CD4-positive, CD25-positive, alpha-beta regulatory T cell (primary cell): ENCODE measurements around the gene GRM8. TPM values are rescaled to one million over a fixed set of nuclear protein-coding genes. Genes with fewer than 3 reads are reported as not detected.

Experiments
- ATAC-seq, 2 donors: fragments of 150-1000 bp; cut with Tn5 transposase; one replicate each; pipeline ENCODE4 v1.10.0; 2021; ENCODE audit warnings: low read depth in 2 of 2, moderate number of reproducible peaks in 2 of 2, moderate library complexity in 1 of 2
- DNase-seq, 3 donors: peaks; one replicate each; pipeline versions ENCODE4 v3.0.0 to v3.0.0-alpha.2; 2012 to 2022; ENCODE audit warnings: mixed read lengths in 1 of 3
- H3K27ac ChIP-seq: one replicate; pipeline ENCODE4 v1.7.0; 2013; ENCODE audit warnings: mild to moderate bottlenecking, low read length; ENCODE audit not compliant: insufficient read depth, poor library complexity, severe bottlenecking
- H3K27me3 ChIP-seq: one replicate; pipeline ENCODE4 v1.7.0; 2013; ENCODE audit warnings: low read length; ENCODE audit not compliant: control insufficient read depth, insufficient read depth
- H3K36me3 ChIP-seq: one replicate; pipeline ENCODE4 v1.7.0; 2013; ENCODE audit warnings: mild to moderate bottlenecking, low read length, moderate library complexity; ENCODE audit not compliant: control insufficient read depth, insufficient read depth
- H3K4me1 ChIP-seq: 2 replicates; pipeline ENCODE4 v1.7.0; 2013; ENCODE audit warnings: mild to moderate bottlenecking, low read length; ENCODE audit not compliant: insufficient read depth, control insufficient read depth, poor library complexity, severe bottlenecking
- H3K4me3 ChIP-seq: one replicate; pipeline ENCODE4 v1.7.0; 2013; ENCODE audit warnings: low read depth, mild to moderate bottlenecking, low read length, moderate library complexity
- H3K9me3 ChIP-seq, 2 experiments: 1 replicate in 1 of 2; 2 replicates in 1 of 2; pipeline ENCODE4 v1.7.0; 2013; ENCODE audit warnings: low read length in 2 of 2, mild to moderate bottlenecking in 1 of 2, moderate library complexity in 1 of 2; ENCODE audit not compliant: control insufficient read depth in 2 of 2
- H3K27ac Mint-ChIP-seq, 3 donors: one replicate each; pipeline ENCODE4 v1.8.0; 2020 to 2022; ENCODE audit warnings: mild to moderate bottlenecking in 3 of 3, mixed read lengths in 3 of 3, moderate library complexity in 2 of 3
- H3K27me3 Mint-ChIP-seq: one replicate; pipeline ENCODE4 v1.8.0; 2022; ENCODE audit warnings: mild to moderate bottlenecking, mixed read lengths
- H3K36me3 Mint-ChIP-seq: one replicate; pipeline ENCODE4 v1.8.0; 2020; ENCODE audit warnings: mixed read lengths
- H3K4me1 Mint-ChIP-seq, 4 donors: one replicate each; pipeline ENCODE4 v1.8.0; 2020 to 2022; ENCODE audit warnings: mixed read lengths in 4 of 4, mild to moderate bottlenecking in 1 of 4
- H3K4me3 Mint-ChIP-seq, 4 donors: one replicate each; pipeline ENCODE4 v1.8.0; 2020 to 2022; ENCODE audit warnings: mild to moderate bottlenecking in 4 of 4, mixed read lengths in 4 of 4, moderate library complexity in 3 of 4
- H3K9me3 Mint-ChIP-seq, 7 donors: one replicate each; pipeline ENCODE4 v1.8.0; 2020 to 2022; ENCODE audit warnings: mixed read lengths in 7 of 7, mild to moderate bottlenecking in 3 of 7, moderate library complexity in 2 of 7
- polyA plus RNA-seq, 4 donors: library from polyadenylated mRNA; unstranded; fragments of 300-500 nt; fragmentation: Illumina TruSeq; gene quantifications; one replicate each; pipeline ENCODE4 v1.2.3, GENCODE V29; 2021
- total RNA-seq: library from RNA; stranded (reverse); gene quantifications from one replicate; pipeline ENCODE4 v1.2.3, GENCODE V29; 2022

GRM8 gene
- total and polyA plus RNA-seq, 5 donors from 2014 or later: not detected

GRCh38 chr7:127250312-127251035 lies 2.3 kb downstream of the GRM8 start:
- Histone ChIP-seq H3K4me3 (no peak overlapping the region), H3K36me3 (no peaks in the 10 kb centered on the region), H3K9me3 (no peaks in the 10 kb centered on the region), H3K27ac (no peak overlapping the region), H3K4me1 (peaks cover 29% of the 10 kb centered on the region), H3K27me3 (peaks cover 51% of the 10 kb centered on the region)
- Mint-ChIP-seq H3K36me3 (no peaks in the 10 kb centered on the region), H3K9me3 (no peaks in the 10 kb centered on the region), H3K4me1 (peaks cover 0 to 27% (median 12%) of the 10 kb centered on the region in 4 donors), H3K27me3 (peaks cover 80% of the 10 kb centered on the region), H3K4me3 (peak overlapping the region; percentile 8 to 78 (median 47)), H3K27ac (no peak overlapping the region)
- DNase-seq (no peak), ATAC-seq (no peak)

- H3K36me3 ChIP-seq: no peaks in the 10 kb centered on the region
- H3K4me3 ChIP-seq: no peak overlapping the region
- H3K27ac Mint-ChIP-seq: no peak overlapping the region
- H3K4me1 Mint-ChIP-seq: peaks cover 0 to 6% (median 2%) of the 10 kb centered on the region in 4 donors
- no peaks in the 10 kb centered on the region for H3K36me3 Mint-ChIP-seq
- no peak overlapping the region for H3K27ac ChIP-seq
- peaks cover 0 to 3% (median 0%) of the 10 kb centered on the region in 7 donors for H3K9me3 Mint-ChIP-seq
- H3K4me1 ChIP-seq: no peaks in the 10 kb centered on the region
- peaks cover 58% of the 10 kb centered on the region for H3K27me3 Mint-ChIP-seq
- DNase-seq: no peak
- no peak for ATAC-seq
- no peaks in the 10 kb centered on the region for H3K9me3 ChIP-seq
- H3K4me3 Mint-ChIP-seq: no peak overlapping the region
- peaks cover 36% of the 10 kb centered on the region for H3K27me3 ChIP-seq
These were observed 7.1 kb downstream of the GRM8 start for GRCh38 chr7:127245607-127246006.

GRCh38 chr7:127245002-127245401 lies 7.7 kb downstream of the GRM8 start:
- Histone ChIP-seq H3K27ac (no peak overlapping the region), H3K36me3 (no peaks in the 10 kb centered on the region), H3K27me3 (peaks cover 29% of the 10 kb centered on the region), H3K9me3 (no peaks in the 10 kb centered on the region), H3K4me3 (no peak overlapping the region), H3K4me1 (no peaks in the 10 kb centered on the region)
- peaks cover 58% of the 10 kb centered on the region for H3K27me3 Mint-ChIP-seq
- ATAC-seq (no peak), DNase-seq (no peak)
- no peak overlapping the region for H3K4me3 Mint-ChIP-seq
- peaks cover 0 to under 1% (median 0%) of the 10 kb centered on the region in 4 donors for H3K4me1 Mint-ChIP-seq
- H3K36me3 Mint-ChIP-seq: no peaks in the 10 kb centered on the region
- peaks cover 0 to 3% (median 0%) of the 10 kb centered on the region in 7 donors for H3K9me3 Mint-ChIP-seq
- H3K27ac Mint-ChIP-seq: no peak overlapping the region

DNA sequence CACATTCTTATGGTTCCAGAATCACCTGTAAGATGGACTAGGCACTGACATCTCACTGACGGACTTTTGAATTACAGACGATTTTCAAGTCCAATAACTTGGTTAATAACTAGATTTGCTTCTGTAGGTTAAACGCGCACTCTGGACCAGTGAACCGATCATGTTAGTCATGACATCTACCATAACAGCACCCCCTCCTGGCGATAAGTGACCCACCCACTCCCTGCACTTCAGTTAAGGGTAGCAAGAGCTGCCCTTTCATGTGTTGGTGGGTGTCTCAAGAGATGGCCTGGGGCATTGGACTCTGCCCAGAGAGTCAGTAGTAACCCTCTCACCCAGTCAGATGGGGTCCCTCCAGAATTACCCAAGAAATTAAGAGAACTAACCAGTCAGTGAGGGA lies 12.9 kb downstream of the GRM8 start:
- H3K4me3 ChIP-seq: no peak overlapping the region
- H3K27me3 Mint-ChIP-seq: peaks cover 44% of the 10 kb centered on the region
- no peak for DNase-seq

DNA sequence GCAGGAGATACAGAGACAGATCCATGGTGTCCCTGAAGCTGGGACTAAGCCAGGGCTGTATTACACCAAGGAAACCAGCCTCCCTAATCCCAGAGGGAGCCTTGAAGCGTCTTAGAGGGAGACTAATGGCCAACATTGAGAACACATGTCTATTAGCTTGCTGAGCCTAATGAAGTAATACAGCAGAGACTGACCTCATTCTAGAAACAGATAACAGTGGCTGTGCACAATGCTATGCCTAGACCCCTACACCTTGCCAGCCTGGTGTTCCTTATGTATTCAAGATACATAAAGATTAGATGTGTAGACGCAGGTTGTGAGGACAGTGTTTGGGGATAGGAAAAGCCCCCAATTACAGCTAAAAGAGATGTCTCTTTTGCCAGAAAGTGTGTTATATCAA lies 19.1 kb downstream of the GRM8 start:
- H3K27me3 Mint-ChIP-seq: peaks cover 32% of the 10 kb centered on the region
- H3K9me3 Mint-ChIP-seq: peaks cover 0 to 2% (median 0%) of the 10 kb centered on the region in 7 donors
- ATAC-seq: no peak
- no peaks in the 10 kb centered on the region for H3K36me3 ChIP-seq
- H3K9me3 ChIP-seq: no peaks in the 10 kb centered on the region
- no peaks in the 10 kb centered on the region for H3K36me3 Mint-ChIP-seq
- peaks cover 15% of the 10 kb centered on the region for H3K27me3 ChIP-seq
- H3K4me3 Mint-ChIP-seq: no peak overlapping the region
- H3K27ac ChIP-seq: no peak overlapping the region
- H3K4me1 ChIP-seq: no peaks in the 10 kb centered on the region
- H3K27ac Mint-ChIP-seq: no peak overlapping the region
- H3K4me1 Mint-ChIP-seq: no peaks in the 10 kb centered on the region
- no peak for DNase-seq
- H3K4me3 ChIP-seq: no peak overlapping the region

More for the DNA sequence above, 12.9 kb downstream of the GRM8 start:
- H3K27ac ChIP-seq: no peak overlapping the region
- H3K36me3 ChIP-seq: no peaks in the 10 kb centered on the region
- H3K4me1 ChIP-seq: no peaks in the 10 kb centered on the region
- H3K27ac Mint-ChIP-seq: no peak overlapping the region
- no peaks in the 10 kb centered on the region for H3K4me1 Mint-ChIP-seq
- H3K27me3 ChIP-seq: peaks cover 15% of the 10 kb centered on the region
- ATAC-seq: no peak
- peaks cover 0 to 3% (median 0%) of the 10 kb centered on the region in 7 donors for H3K9me3 Mint-ChIP-seq
- H3K36me3 Mint-ChIP-seq: no peaks in the 10 kb centered on the region
- no peak overlapping the region for H3K4me3 Mint-ChIP-seq
- no peaks in the 10 kb centered on the region for H3K9me3 ChIP-seq

GRCh38 chr7:127231415-127231814 lies 21.3 kb downstream of the GRM8 start:
- DNase-seq (no peak), ATAC-seq (no peak)
- H3K4me1 Mint-ChIP-seq: no peaks in the 10 kb centered on the region

GRCh38 chr7:127230192-127230925 lies 22.4 kb downstream of the GRM8 start:
- no peak overlapping the region for H3K27ac Mint-ChIP-seq
- Histone ChIP-seq H3K9me3 (no peaks in the 10 kb centered on the region), H3K4me3 (no peak overlapping the region), H3K27ac (no peak overlapping the region), H3K4me1 (no peaks in the 10 kb centered on the region), H3K27me3 (peaks cover 18% of the 10 kb centered on the region), H3K36me3 (no peaks in the 10 kb centered on the region)
- H3K27me3 Mint-ChIP-seq: peaks cover 26% of the 10 kb centered on the region
- no peaks in the 10 kb centered on the region for H3K4me1 Mint-ChIP-seq
- ATAC-seq (no peak), DNase-seq (no peak)
- H3K36me3 Mint-ChIP-seq: no peaks in the 10 kb centered on the region
- H3K4me3 Mint-ChIP-seq: no peak overlapping the region
- no peaks in the 10 kb centered on the region for H3K9me3 Mint-ChIP-seq

More at GRCh38 chr7:127231415-127231814, 21.3 kb downstream of the GRM8 start:
- Histone ChIP-seq H3K4me3 (no peak overlapping the region), H3K4me1 (no peaks in the 10 kb centered on the region), H3K27me3 (peaks cover 15% of the 10 kb centered on the region), H3K9me3 (no peaks in the 10 kb centered on the region), H3K27ac (no peak overlapping the region), H3K36me3 (no peaks in the 10 kb centered on the region)
- H3K27me3 Mint-ChIP-seq: peaks cover 27% of the 10 kb centered on the region
- no peak overlapping the region for H3K4me3 Mint-ChIP-seq
- H3K36me3 Mint-ChIP-seq: no peaks in the 10 kb centered on the region
- no peak overlapping the region for H3K27ac Mint-ChIP-seq
- no peaks in the 10 kb centered on the region for H3K9me3 Mint-ChIP-seq
